Lower leg skin (tissue), 3 donors: ENCODE data around the gene LBHD1.

Experiments
- POLR2A ChIP-seq, 2 donors: fragments of 450-650 bp; IDR thresholded peaks; one replicate each; pipeline ENCODE4 v1.6.1; 2016 to 2017; ENCODE audit warnings: antibody characterized with exemption in 2 of 2, mild to moderate bottlenecking in 1 of 2, moderate library complexity in 1 of 2
- TF ChIP-seq, protein P1 (sequence below), 3 donors: fragments of 450-650 bp; IDR thresholded peaks; one replicate each; pipeline ENCODE4 v1.5.1; 2016; ENCODE audit warnings: antibody characterized with exemption in 3 of 3, mild to moderate bottlenecking in 3 of 3, moderate library complexity in 2 of 3

DNA sequence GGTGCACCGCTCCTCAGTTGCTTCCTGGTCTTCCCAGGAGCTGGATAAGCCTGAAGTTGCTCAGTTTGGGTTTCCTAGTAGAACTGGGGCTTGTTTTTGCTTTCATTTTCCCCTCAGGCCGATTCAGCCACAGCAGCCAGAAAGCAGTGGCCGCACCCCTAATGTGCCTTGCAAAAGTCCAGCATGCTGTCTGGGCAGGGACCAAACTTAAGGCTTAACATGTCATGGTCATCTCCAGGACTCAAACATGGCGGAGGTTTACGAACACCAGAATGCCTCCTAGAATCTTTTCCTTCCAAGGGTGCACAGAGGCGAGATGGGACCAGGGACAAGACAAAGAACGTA lies 37.9 kb upstream of the LBHD1 start:
- TF ChIP-seq, protein P1, sequence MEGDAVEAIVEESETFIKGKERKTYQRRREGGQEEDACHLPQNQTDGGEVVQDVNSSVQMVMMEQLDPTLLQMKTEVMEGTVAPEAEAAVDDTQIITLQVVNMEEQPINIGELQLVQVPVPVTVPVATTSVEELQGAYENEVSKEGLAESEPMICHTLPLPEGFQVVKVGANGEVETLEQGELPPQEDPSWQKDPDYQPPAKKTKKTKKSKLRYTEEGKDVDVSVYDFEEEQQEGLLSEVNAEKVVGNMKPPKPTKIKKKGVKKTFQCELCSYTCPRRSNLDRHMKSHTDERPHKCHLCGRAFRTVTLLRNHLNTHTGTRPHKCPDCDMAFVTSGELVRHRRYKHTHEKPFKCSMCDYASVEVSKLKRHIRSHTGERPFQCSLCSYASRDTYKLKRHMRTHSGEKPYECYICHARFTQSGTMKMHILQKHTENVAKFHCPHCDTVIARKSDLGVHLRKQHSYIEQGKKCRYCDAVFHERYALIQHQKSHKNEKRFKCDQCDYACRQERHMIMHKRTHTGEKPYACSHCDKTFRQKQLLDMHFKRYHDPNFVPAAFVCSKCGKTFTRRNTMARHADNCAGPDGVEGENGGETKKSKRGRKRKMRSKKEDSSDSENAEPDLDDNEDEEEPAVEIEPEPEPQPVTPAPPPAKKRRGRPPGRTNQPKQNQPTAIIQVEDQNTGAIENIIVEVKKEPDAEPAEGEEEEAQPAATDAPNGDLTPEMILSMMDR (IDR thresholded peaks at IDR 0.05), result no peak
- no peak for TF ChIP-seq POLR2A (IDR thresholded peaks at IDR 0.05)
